GM12892 (cell line): ENCODE results near the gene CIT.

Experiments used
- POLR2A ChIP-seq: IDR thresholded peaks from 2 replicates; pipeline ENCODE4 v1.6.1; 2011; ENCODE audit warnings: low read depth, low read length, control low read depth
- POLR2AphosphoS5 ChIP-seq: IDR thresholded peaks from 2 replicates; pipeline ENCODE4 v1.6.1; 2011; ENCODE audit warnings: low read depth, low read length, control low read depth
- TAF1 ChIP-seq: IDR thresholded peaks from 2 replicates; pipeline ENCODE4 v1.6.1; 2011; ENCODE audit warnings: low read depth, mild to moderate bottlenecking, control low read depth, low read length, borderline replicate concordance

- TF ChIP-seq TAF1 (no peak), POLR2AphosphoS5 (no peak), POLR2A (no peak)
Measured at GRCh38 chr12:119758234-119758633, 118.9 kb downstream of the CIT start.
